Uterus (tissue), 4 donors: ENCODE measurements around the gene ADCY6. TPM values are rescaled to one million over a fixed set of nuclear protein-coding genes. Genes with fewer than 3 reads are reported as not detected.

Source experiments
- DNase-seq, 2 donors: peaks; one replicate each; pipeline ENCODE4 v3.0.0-alpha.2; 2019 to 2020
- H3K27ac ChIP-seq, 2 donors: fragments of 200-600 bp; sonication (generic); 1 replicate in 1 of 2; 2 replicates in 1 of 2; pipeline ENCODE4 v1.5.1; 2016 to 2018
- H3K27me3 ChIP-seq, 2 donors: fragments of 200-600 bp; sonication (generic); one replicate each; pipeline ENCODE4 v1.5.1; 2018 to 2019; ENCODE audit warnings: control low read depth in 1 of 2
- H3K36me3 ChIP-seq, 2 donors: fragments of 200-600 bp; sonication (generic); one replicate each; pipeline ENCODE4 v1.5.1; 2019; ENCODE audit warnings: control low read depth in 1 of 2
- H3K4me1 ChIP-seq, 2 donors: fragments of 200-600 bp; sonication (generic); one replicate each; pipeline ENCODE4 v1.5.1; 2018 to 2019; ENCODE audit warnings: control low read depth in 1 of 2
- H3K4me3 ChIP-seq, 2 donors: fragments of 200-600 bp; sonication (generic); 1 replicate in 1 of 2; 2 replicates in 1 of 2; pipeline ENCODE4 v1.5.1; 2018 to 2019; ENCODE audit warnings: mild to moderate bottlenecking in 1 of 2
- H3K9me3 ChIP-seq, 2 donors: fragments of 200-600 bp; sonication (generic); one replicate each; pipeline ENCODE4 v1.5.1; 2019; ENCODE audit warnings: control low read depth in 1 of 2
- CTCF ChIP-seq, 4 experiments: fragments of 200-600 bp in 2 of 4; fragments of 450-650 bp in 2 of 4; sonication (generic) in 2 of 4; IDR thresholded peaks; one replicate each; pipeline ENCODE4 v1.5.1; 2016 to 2019; ENCODE audit warnings: antibody characterized with exemption in 4 of 4, mild to moderate bottlenecking in 2 of 4, moderate library complexity in 1 of 4
- POLR2A ChIP-seq, 2 donors: fragments of 450-650 bp; IDR thresholded peaks; one replicate each; pipeline ENCODE4 v1.6.1; 2016; ENCODE audit warnings: antibody characterized with exemption in 2 of 2, mild to moderate bottlenecking in 1 of 2, moderate library complexity in 1 of 2
- intact Hi-C: fragments of 100-400 bp; cut with DNase I; formaldehyde crosslinking; loops from one replicate; pipeline ENCODE4 v1.15.1; 2023; ENCODE audit warnings: low total_unique reads
- total RNA-seq, 4 donors: library from RNA; depleted of rRNA in 3 of 4; stranded (reverse); fragments of >200 nt in 3 of 4; gene quantifications; one replicate each; pipeline versions ENCODE4 v1.1.0 to v1.2.4, GENCODE V29; 2014 to 2023
- donor health status: DM: yes; HTN: yes; CAD: no.

The ADCY6 gene
- total RNA-seq, 4 donors from 2014 or later: 10.6 to 75.8 (median 55.0) TPM

- TF ChIP-seq CTCF (IDR thresholded peaks at IDR 0.05) (no peak), POLR2A (IDR thresholded peaks at IDR 0.05) (no peak)
- H3K9me3 ChIP-seq: no peaks in the 10 kb centered on the region
- DNase-seq: no peak
- no peaks in the 10 kb centered on the region for H3K36me3 ChIP-seq
- no peaks in the 10 kb centered on the region for H3K27me3 ChIP-seq
- no peak overlapping the region for H3K4me3 ChIP-seq
- intact Hi-C loops: no loop called here
- peaks cover 0 to 5% of the 10 kb centered on the region in 2 donors for H3K4me1 ChIP-seq
- no peak overlapping the region for H3K27ac ChIP-seq
Measured at GRCh38 chr12:48782457-48783395, 6.2 kb downstream of the ADCY6 start.

DNA sequence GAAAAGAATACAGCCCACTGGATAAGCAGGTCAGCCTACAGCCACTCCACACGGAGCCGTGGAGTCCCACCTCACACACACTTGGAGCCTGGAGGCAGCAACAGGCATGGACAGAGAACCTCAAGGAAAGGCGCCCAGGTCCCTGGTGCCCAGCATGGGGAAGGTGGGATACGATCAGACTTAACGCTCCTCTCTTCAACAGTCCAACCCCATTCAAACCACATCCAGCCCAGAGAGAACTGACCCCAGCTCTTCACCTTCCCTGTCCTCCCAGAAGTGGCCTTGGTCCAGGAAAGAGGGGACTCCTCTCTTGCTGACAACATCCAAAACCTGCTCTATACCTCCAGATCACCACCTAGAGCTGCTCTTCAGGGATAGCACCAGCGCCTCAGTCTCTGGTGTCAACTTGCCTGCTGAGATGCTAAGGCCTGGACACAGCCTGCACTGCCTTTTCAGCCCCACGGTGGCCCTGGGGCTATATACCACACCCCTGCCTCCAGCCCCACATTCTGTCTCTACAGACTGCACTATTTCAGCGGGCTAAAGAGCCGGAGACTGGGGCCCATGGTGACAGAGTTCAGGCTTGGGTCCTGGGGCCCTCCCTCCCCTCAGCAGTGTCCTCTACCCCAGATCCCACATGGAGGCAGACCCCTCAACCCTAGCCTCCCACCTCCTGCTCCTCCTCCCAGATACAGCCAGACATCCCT, 7.0 kb downstream of the ADCY6 start:
- H3K27me3 ChIP-seq: no peaks in the 10 kb centered on the region
- intact Hi-C loops: no loop called here
- H3K36me3 ChIP-seq: no peaks in the 10 kb centered on the region
- H3K27ac ChIP-seq: peak overlapping the region in 1 of 2 donors; percentile 52
- H3K4me3 ChIP-seq: no peak overlapping the region
- TF ChIP-seq CTCF (IDR thresholded peaks at IDR 0.05): no peak
- TF ChIP-seq POLR2A (IDR thresholded peaks at IDR 0.05): no peak
- DNase-seq: no peak
- peaks cover 0 to 5% of the 10 kb centered on the region in 2 donors for H3K4me1 ChIP-seq
- H3K9me3 ChIP-seq: no peaks in the 10 kb centered on the region

DNA sequence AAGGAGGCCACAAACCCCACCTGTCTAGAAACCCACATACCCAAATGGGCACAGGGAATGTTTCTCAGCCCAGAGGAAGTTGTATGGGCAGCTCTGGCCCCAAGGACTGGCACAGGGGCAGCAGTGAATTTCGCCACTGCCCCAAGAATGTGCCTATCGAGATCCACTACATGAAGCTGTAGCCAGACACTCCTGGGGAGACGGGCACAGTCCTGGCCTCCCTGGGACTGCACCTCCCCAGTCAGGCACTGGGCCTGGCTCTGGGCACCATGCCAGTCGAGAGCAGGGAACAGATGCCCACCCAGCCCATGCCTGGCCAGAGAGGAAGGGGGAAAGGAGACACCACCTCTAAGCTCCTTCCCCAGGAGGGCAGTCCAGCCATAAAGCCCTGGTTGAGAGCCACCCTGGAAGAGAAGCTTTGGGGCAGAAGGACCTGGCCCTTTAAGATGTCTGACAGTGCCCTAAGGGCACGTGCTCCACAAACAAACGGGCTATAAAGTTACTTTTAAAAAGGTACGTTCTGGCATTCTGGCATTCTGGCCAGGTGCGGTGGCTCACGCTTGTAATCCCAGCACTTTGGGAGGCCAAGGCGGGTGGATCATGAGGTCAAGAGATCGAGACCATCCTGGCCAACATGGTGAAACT, 8.4 kb downstream of the ADCY6 start:
- Histone ChIP-seq H3K4me1 (peaks cover 0 to 5% of the 10 kb centered on the region in 2 donors), H3K27ac (peak overlapping the region; percentile 75 to 81), H3K27me3 (no peaks in the 10 kb centered on the region), H3K36me3 (no peaks in the 10 kb centered on the region), H3K4me3 (no peak overlapping the region), H3K9me3 (no peaks in the 10 kb centered on the region)
- TF ChIP-seq POLR2A (IDR thresholded peaks at IDR 0.05): no peak
- no peak for TF ChIP-seq CTCF (IDR thresholded peaks at IDR 0.05)
- no peak for DNase-seq
- intact Hi-C loops: no loop called here

DNA sequence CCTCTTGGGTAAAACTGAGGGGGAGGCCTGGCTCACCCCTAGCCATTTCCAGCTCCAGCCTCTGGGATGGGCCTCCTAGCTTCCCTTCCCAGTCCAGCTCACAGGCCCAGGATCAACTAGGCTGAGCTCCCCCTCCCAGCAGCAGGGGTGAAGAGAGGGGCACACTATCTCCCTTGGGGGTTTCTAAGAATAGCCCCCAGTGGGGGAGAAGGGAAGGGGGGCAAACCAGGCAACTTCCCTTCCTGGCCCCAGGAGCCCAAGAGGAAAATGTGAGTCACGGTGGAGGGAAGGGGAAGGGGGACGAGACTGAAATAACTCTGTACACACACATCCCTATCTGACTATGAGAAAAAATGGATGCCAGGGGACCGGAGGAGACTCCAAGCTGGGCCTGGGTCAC, 9.0 kb downstream of the ADCY6 start:
- H3K9me3 ChIP-seq: no peaks in the 10 kb centered on the region
- peak overlapping the region; percentile 75 to 81 for H3K27ac ChIP-seq
- no peak overlapping the region for H3K4me3 ChIP-seq
- H3K27me3 ChIP-seq: no peaks in the 10 kb centered on the region
- no peaks in the 10 kb centered on the region for H3K36me3 ChIP-seq
- H3K4me1 ChIP-seq: peaks cover 0 to 5% of the 10 kb centered on the region in 2 donors
- DNase-seq: peak; percentile 69 to 71
- intact Hi-C loops: no loop called here
- TF ChIP-seq POLR2A (IDR thresholded peaks at IDR 0.05) (no peak), CTCF (IDR thresholded peaks at IDR 0.05) (no peak)
